HEK293 (cell line): Measurements from ENCODE around the gene SLC7A10.
A peak's percentile ranks its signal among the peaks of the same experiment; 100 is the strongest.

ENCODE experiments used
- BCL11A ChIP-seq: fragments of 450-650 bp; formaldehyde crosslinking; IDR thresholded peaks from 2 replicates; pipeline ENCODE4 v1.5.1; 2016; ENCODE audit warnings: low read depth, missing biosample characterization, missing genetic modification characterization
- EGR2 ChIP-seq: fragments of 450-650 bp; formaldehyde crosslinking; IDR thresholded peaks from 2 replicates; pipeline ENCODE4 v1.5.1; 2016; ENCODE audit warnings: low read depth, missing biosample characterization, missing genetic modification characterization
- KLF1 ChIP-seq: fragments of 450-650 bp; formaldehyde crosslinking; IDR thresholded peaks from 2 replicates; pipeline ENCODE4 v1.5.1; 2016; ENCODE audit warnings: missing biosample characterization, missing genetic modification characterization
- KLF7 ChIP-seq: fragments of 450-650 bp; formaldehyde crosslinking; IDR thresholded peaks from 2 replicates; pipeline ENCODE4 v1.5.1; 2016; ENCODE audit warnings: missing biosample characterization, missing genetic modification characterization, borderline replicate concordance
- SP7 ChIP-seq: fragments of 450-650 bp; formaldehyde crosslinking; IDR thresholded peaks from 2 replicates; pipeline ENCODE4 v1.5.1; 2016; ENCODE audit warnings: missing biosample characterization, missing genetic modification characterization
- WT1 ChIP-seq: fragments of 450-650 bp; formaldehyde crosslinking; IDR thresholded peaks from 2 replicates; pipeline ENCODE4 v1.5.1; 2016; ENCODE audit warnings: missing biosample characterization, missing genetic modification characterization
- ZBTB48 ChIP-seq: fragments of 450-650 bp; formaldehyde crosslinking; IDR thresholded peaks from 2 replicates; pipeline ENCODE4 v1.5.1; 2016; ENCODE audit warnings: missing biosample characterization, missing genetic modification characterization
- ZIC2 ChIP-seq: fragments of 450-650 bp; formaldehyde crosslinking; IDR thresholded peaks from 2 replicates; pipeline ENCODE4 v1.5.1; 2016; ENCODE audit warnings: missing biosample characterization, missing genetic modification characterization
- ZNF248 ChIP-seq: fragments of 450-650 bp; formaldehyde crosslinking; IDR thresholded peaks from 2 replicates; pipeline ENCODE4 v1.5.1; 2017; ENCODE audit warnings: missing biosample characterization, missing genetic modification characterization
- ZNF394 ChIP-seq: fragments of 450-650 bp; formaldehyde crosslinking; IDR thresholded peaks from 2 replicates; pipeline ENCODE4 v1.5.1; 2016; ENCODE audit warnings: missing biosample characterization, missing genetic modification characterization, mild to moderate bottlenecking, moderate library complexity, borderline replicate concordance
- ZNF501 ChIP-seq: fragments of 450-650 bp; formaldehyde crosslinking; IDR thresholded peaks from 2 replicates; pipeline ENCODE4 v1.5.1; 2016; ENCODE audit warnings: missing biosample characterization, missing genetic modification characterization
- ZNF610 ChIP-seq: fragments of 450-650 bp; formaldehyde crosslinking; IDR thresholded peaks from 2 replicates; pipeline ENCODE4 v1.5.1; 2016; ENCODE audit warnings: missing biosample characterization, missing genetic modification characterization, borderline replicate concordance
- ZNF623 ChIP-seq: fragments of 450-650 bp; formaldehyde crosslinking; IDR thresholded peaks from 2 replicates; pipeline ENCODE4 v1.5.1; 2016; ENCODE audit warnings: missing biosample characterization, missing genetic modification characterization
- ZNF626 ChIP-seq: fragments of 450-650 bp; sonication (Bioruptor Pico); formaldehyde crosslinking; IDR thresholded peaks from 2 replicates; pipeline ENCODE4 v1.5.1; 2018; ENCODE audit warnings: missing biosample characterization, missing genetic modification characterization, inconsistent platforms
- ZNF654 ChIP-seq: fragments of 450-650 bp; formaldehyde crosslinking; IDR thresholded peaks from 2 replicates; pipeline ENCODE4 v1.5.1; 2016; ENCODE audit warnings: low read depth, missing biosample characterization, missing genetic modification characterization
- ZNF660 ChIP-seq: fragments of 450-650 bp; IDR thresholded peaks from 2 replicates; pipeline ENCODE4 v1.5.1; 2018; ENCODE audit warnings: missing biosample characterization, mild to moderate bottlenecking, missing genetic modification characterization
- TF ChIP-seq, protein P1 (sequence below): fragments of 450-650 bp; formaldehyde crosslinking; IDR thresholded peaks from 2 replicates; pipeline ENCODE4 v1.5.1; 2016; ENCODE audit warnings: missing biosample characterization, missing genetic modification characterization
- TF ChIP-seq, protein P2 (sequence below): fragments of 450-650 bp; formaldehyde crosslinking; IDR thresholded peaks from 2 replicates; pipeline ENCODE4 v1.5.1; 2016; ENCODE audit warnings: missing biosample characterization, missing genetic modification characterization
- TF ChIP-seq, protein P3 (sequence below): IDR thresholded peaks from 2 replicates; pipeline ENCODE4 v1.6.1; 2011; ENCODE audit warnings: mild to moderate bottlenecking, low read depth, low read length, borderline replicate concordance
- TF ChIP-seq, protein P4 (sequence below): fragments of 450-650 bp; formaldehyde crosslinking; IDR thresholded peaks from 2 replicates; pipeline ENCODE4 v1.5.1; 2016; ENCODE audit warnings: missing biosample characterization, missing genetic modification characterization, borderline replicate concordance
- TF ChIP-seq, protein P5 (sequence below): fragments of 450-650 bp; formaldehyde crosslinking; IDR thresholded peaks from 2 replicates; pipeline ENCODE4 v1.5.1; 2016; ENCODE audit warnings: missing biosample characterization, missing genetic modification characterization
- TF ChIP-seq, protein P6 (sequence below): fragments of 450-650 bp; formaldehyde crosslinking; IDR thresholded peaks from 2 replicates; pipeline ENCODE4 v1.5.1; 2016; ENCODE audit warnings: missing biosample characterization, missing genetic modification characterization
- TF ChIP-seq, protein P7 (sequence below): fragments of 450-650 bp; formaldehyde crosslinking; IDR thresholded peaks from 2 replicates; pipeline ENCODE4 v1.5.1; 2016; ENCODE audit warnings: missing biosample characterization, missing genetic modification characterization
- TF ChIP-seq, protein P8 (sequence below): fragments of 450-650 bp; formaldehyde crosslinking; IDR thresholded peaks from 2 replicates; pipeline ENCODE4 v1.5.0; 2017; ENCODE audit warnings: missing biosample characterization, missing genetic modification characterization, borderline replicate concordance

SLC7A10 gene

DNA sequence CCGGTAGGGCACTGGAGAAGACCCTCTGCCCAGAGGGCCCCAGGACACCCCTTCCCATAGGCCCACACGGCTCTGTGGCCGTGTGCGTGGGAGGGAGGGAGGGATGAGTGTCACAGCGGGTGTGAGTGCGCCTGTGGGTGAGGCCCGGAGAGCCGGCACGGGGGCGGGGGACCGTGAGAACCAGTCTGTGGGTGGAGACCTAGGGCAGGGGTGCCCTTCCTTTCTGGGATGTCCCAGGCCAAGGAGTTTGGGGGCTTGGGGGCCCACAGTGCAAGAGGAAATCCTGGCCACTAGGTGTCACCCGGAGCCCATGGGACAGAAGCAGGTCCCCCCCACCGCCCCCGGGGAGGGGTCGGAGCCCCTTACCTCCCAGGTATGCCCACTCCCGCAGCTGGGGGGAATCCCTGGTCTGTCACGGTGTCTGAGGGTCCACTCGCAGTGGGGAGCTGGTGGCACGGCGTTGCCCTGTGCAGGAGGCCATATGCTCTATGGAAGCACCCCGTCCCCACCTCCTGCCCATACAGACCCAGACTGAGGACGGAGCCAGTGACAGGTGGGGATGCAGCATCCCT lies 16.0 kb upstream of the SLC7A10 start (continued):
- TF ChIP-seq, protein P1, sequence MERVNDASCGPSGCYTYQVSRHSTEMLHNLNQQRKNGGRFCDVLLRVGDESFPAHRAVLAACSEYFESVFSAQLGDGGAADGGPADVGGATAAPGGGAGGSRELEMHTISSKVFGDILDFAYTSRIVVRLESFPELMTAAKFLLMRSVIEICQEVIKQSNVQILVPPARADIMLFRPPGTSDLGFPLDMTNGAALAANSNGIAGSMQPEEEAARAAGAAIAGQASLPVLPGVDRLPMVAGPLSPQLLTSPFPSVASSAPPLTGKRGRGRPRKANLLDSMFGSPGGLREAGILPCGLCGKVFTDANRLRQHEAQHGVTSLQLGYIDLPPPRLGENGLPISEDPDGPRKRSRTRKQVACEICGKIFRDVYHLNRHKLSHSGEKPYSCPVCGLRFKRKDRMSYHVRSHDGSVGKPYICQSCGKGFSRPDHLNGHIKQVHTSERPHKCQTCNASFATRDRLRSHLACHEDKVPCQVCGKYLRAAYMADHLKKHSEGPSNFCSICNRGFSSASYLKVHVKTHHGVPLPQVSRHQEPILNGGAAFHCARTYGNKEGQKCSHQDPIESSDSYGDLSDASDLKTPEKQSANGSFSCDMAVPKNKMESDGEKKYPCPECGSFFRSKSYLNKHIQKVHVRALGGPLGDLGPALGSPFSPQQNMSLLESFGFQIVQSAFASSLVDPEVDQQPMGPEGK (tag by site-specific recombination): peak; percentile 99
- no peak for TF ChIP-seq ZNF660 (tag by site-specific recombination)
- no peak for TF ChIP-seq BCL11A (tag by site-specific recombination)
- TF ChIP-seq SP7 (tag by site-specific recombination): peak; percentile 78
- peak; percentile 30; the same call in 1 of the 2 replicates for TF ChIP-seq ZNF394 (tag by site-specific recombination)
- TF ChIP-seq ZIC2 (tag by site-specific recombination): peak; percentile 85
- TF ChIP-seq, protein P2, sequence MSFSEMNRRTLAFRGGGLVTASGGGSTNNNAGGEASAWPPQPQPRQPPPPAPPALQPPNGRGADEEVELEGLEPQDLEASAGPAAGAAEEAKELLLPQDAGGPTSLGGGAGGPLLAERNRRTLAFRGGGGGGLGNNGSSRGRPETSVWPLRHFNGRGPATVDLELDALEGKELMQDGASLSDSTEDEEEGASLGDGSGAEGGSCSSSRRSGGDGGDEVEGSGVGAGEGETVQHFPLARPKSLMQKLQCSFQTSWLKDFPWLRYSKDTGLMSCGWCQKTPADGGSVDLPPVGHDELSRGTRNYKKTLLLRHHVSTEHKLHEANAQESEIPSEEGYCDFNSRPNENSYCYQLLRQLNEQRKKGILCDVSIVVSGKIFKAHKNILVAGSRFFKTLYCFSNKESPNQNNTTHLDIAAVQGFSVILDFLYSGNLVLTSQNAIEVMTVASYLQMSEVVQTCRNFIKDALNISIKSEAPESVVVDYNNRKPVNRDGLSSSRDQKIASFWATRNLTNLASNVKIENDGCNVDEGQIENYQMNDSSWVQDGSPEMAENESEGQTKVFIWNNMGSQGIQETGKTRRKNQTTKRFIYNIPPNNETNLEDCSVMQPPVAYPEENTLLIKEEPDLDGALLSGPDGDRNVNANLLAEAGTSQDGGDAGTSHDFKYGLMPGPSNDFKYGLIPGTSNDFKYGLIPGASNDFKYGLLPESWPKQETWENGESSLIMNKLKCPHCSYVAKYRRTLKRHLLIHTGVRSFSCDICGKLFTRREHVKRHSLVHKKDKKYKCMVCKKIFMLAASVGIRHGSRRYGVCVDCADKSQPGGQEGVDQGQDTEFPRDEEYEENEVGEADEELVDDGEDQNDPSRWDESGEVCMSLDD (tag by site-specific recombination): peak; percentile 87
- TF ChIP-seq ZNF248 (tag by site-specific recombination): no peak
- peak; percentile 86 for TF ChIP-seq ZNF501 (tag by site-specific recombination)
- peak; percentile 83 for TF ChIP-seq ZBTB48 (tag by site-specific recombination)
- TF ChIP-seq, protein P3, sequence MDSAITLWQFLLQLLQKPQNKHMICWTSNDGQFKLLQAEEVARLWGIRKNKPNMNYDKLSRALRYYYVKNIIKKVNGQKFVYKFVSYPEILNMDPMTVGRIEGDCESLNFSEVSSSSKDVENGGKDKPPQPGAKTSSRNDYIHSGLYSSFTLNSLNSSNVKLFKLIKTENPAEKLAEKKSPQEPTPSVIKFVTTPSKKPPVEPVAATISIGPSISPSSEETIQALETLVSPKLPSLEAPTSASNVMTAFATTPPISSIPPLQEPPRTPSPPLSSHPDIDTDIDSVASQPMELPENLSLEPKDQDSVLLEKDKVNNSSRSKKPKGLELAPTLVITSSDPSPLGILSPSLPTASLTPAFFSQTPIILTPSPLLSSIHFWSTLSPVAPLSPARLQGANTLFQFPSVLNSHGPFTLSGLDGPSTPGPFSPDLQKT: no peak
- no peak for TF ChIP-seq ZNF626 (tag by site-specific recombination)
- peak; percentile 66 for TF ChIP-seq KLF1 (tag by site-specific recombination)
- TF ChIP-seq, protein P4, sequence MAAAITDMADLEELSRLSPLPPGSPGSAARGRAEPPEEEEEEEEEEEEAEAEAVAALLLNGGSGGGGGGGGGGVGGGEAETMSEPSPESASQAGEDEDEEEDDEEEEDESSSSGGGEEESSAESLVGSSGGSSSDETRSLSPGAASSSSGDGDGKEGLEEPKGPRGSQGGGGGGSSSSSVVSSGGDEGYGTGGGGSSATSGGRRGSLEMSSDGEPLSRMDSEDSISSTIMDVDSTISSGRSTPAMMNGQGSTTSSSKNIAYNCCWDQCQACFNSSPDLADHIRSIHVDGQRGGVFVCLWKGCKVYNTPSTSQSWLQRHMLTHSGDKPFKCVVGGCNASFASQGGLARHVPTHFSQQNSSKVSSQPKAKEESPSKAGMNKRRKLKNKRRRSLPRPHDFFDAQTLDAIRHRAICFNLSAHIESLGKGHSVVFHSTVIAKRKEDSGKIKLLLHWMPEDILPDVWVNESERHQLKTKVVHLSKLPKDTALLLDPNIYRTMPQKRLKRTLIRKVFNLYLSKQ (tag by site-specific recombination): no peak
- TF ChIP-seq, protein P5, sequence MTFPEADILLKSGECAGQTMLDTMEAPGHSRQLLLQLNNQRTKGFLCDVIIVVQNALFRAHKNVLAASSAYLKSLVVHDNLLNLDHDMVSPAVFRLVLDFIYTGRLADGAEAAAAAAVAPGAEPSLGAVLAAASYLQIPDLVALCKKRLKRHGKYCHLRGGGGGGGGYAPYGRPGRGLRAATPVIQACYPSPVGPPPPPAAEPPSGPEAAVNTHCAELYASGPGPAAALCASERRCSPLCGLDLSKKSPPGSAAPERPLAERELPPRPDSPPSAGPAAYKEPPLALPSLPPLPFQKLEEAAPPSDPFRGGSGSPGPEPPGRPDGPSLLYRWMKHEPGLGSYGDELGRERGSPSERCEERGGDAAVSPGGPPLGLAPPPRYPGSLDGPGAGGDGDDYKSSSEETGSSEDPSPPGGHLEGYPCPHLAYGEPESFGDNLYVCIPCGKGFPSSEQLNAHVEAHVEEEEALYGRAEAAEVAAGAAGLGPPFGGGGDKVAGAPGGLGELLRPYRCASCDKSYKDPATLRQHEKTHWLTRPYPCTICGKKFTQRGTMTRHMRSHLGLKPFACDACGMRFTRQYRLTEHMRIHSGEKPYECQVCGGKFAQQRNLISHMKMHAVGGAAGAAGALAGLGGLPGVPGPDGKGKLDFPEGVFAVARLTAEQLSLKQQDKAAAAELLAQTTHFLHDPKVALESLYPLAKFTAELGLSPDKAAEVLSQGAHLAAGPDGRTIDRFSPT: no peak
- no peak for TF ChIP-seq ZNF610 (tag by site-specific recombination)
- 0 out of 2 replicates have a peak, but pooled peaks have one; percentile 25 for TF ChIP-seq WT1
- no peak for TF ChIP-seq ZNF623 (tag by site-specific recombination)
- TF ChIP-seq, protein P6, sequence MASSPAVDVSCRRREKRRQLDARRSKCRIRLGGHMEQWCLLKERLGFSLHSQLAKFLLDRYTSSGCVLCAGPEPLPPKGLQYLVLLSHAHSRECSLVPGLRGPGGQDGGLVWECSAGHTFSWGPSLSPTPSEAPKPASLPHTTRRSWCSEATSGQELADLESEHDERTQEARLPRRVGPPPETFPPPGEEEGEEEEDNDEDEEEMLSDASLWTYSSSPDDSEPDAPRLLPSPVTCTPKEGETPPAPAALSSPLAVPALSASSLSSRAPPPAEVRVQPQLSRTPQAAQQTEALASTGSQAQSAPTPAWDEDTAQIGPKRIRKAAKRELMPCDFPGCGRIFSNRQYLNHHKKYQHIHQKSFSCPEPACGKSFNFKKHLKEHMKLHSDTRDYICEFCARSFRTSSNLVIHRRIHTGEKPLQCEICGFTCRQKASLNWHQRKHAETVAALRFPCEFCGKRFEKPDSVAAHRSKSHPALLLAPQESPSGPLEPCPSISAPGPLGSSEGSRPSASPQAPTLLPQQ: peak; percentile 93
- TF ChIP-seq ZNF654: peak; percentile 99
- TF ChIP-seq, protein P7, sequence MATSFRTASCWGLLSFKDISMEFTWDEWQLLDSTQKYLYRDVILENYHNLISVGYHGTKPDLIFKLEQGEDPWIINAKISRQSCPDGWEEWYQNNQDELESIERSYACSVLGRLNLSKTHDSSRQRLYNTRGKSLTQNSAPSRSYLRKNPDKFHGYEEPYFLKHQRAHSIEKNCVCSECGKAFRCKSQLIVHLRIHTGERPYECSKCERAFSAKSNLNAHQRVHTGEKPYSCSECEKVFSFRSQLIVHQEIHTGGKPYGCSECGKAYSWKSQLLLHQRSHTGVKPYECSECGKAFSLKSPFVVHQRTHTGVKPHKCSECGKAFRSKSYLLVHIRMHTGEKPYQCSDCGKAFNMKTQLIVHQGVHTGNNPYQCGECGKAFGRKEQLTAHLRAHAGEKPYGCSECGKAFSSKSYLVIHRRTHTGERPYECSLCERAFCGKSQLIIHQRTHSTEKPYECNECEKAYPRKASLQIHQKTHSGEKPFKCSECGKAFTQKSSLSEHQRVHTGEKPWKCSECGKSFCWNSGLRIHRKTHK: no peak
- TF ChIP-seq, protein P8, sequence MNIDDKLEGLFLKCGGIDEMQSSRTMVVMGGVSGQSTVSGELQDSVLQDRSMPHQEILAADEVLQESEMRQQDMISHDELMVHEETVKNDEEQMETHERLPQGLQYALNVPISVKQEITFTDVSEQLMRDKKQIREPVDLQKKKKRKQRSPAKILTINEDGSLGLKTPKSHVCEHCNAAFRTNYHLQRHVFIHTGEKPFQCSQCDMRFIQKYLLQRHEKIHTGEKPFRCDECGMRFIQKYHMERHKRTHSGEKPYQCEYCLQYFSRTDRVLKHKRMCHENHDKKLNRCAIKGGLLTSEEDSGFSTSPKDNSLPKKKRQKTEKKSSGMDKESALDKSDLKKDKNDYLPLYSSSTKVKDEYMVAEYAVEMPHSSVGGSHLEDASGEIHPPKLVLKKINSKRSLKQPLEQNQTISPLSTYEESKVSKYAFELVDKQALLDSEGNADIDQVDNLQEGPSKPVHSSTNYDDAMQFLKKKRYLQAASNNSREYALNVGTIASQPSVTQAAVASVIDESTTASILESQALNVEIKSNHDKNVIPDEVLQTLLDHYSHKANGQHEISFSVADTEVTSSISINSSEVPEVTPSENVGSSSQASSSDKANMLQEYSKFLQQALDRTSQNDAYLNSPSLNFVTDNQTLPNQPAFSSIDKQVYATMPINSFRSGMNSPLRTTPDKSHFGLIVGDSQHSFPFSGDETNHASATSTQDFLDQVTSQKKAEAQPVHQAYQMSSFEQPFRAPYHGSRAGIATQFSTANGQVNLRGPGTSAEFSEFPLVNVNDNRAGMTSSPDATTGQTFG (tag by site-specific recombination): no peak
- TF ChIP-seq KLF7: 0 out of 2 replicates have a peak, but pooled peaks have one; percentile 8
- TF ChIP-seq EGR2: peak; percentile 97
